Epithelial cell of esophagus (primary cell): ENCODE results near the gene MYADM.

Experiments used
- DNase-seq: peaks from one replicate; pipeline ENCODE4 v3.0.0; 2010; ENCODE audit warnings: low read depth
- H3K4me3 ChIP-seq: 2 replicates; pipeline ENCODE4 v1.5.1; 2011; ENCODE audit warnings: mild to moderate bottlenecking, low read length, control low read depth
- CTCF ChIP-seq: IDR thresholded peaks from 2 replicates; pipeline ENCODE4 v1.5.1; 2011; ENCODE audit warnings: low read depth, mild to moderate bottlenecking, low read length, control low read depth, inconsistent platforms; ENCODE audit not compliant: insufficient read depth; ENCODE audit errors: missing control alignments

The MYADM gene

GRCh38 chr19:53908106-53908934 lies 40.6 kb downstream of the MYADM start:
- H3K4me3 ChIP-seq = no peak overlapping the region
- TF ChIP-seq CTCF = no peak
- peak; percentile 35 for DNase-seq

DNA sequence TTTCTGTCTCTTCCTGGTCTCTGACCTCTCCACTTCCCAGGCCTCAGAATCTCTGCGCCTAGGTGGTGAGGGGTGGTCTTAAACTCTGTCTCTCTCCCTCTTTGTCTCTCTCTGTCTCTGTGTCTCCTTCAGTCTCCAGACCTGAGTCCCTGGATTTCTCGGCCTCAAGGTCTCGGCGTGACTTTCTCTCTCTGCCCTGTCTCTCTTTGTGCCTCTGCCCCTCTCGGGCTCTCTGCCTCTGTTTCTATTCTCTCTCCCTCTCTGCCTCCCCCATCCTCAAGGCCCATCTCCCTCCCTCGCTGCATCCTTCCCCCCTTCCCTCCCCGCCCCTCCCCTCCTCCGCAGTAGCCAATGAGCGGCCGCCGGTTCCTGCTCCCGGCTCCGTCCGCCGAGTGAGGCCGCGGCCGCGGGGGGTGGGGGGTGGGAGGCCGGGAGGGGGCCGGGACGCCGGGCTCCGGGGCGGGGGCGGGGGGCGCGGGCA lies 41.3 kb downstream of the MYADM start, which contains the start of gene CACNG7:
CACNG7 (plus strand) TSS at position 344 of the 481 bp plus-strand sequence. CDS start 3,554 bp downstream, outside the sequence.
- TF ChIP-seq CTCF = no peak
- no peak for DNase-seq

GRCh38 chr19:53909471-53910169 lies 41.9 kb downstream of the MYADM start:
- no peak for DNase-seq
- TF ChIP-seq CTCF = no peak
- no peak overlapping the region for H3K4me3 ChIP-seq

More for the DNA sequence above, 41.3 kb downstream of the MYADM start, which contains the start of gene CACNG7:
- no peak within 1 kb of the TSS for H3K4me3 ChIP-seq

- no peak overlapping the region for H3K4me3 ChIP-seq
- no peak for TF ChIP-seq CTCF
- DNase-seq = no peak
Observed at GRCh38 chr19:53910170-53910518, 42.5 kb downstream of the MYADM start.

DNA sequence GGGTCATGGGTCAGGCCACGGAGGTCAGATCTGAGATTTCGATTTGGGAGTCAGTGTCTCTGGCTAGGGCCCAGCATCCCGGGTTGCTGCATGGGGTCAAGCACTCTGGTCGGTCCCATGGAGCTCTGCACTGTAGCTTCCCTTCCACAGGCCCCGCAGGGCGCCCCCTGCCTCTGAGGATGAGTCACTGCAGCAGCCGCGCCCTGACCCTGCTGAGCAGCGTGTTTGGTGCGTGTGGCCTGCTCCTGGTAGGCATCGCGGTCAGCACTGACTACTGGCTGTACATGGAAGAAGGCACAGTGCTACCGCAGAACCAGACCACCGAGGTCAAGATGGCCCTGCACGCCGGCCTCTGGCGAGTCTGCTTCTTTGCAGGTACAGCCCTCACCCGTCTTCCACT lies 45.0 kb downstream of the MYADM start:
- H3K4me3 ChIP-seq = no peak overlapping the region
- TF ChIP-seq CTCF = no peak
- no peak for DNase-seq

DNA sequence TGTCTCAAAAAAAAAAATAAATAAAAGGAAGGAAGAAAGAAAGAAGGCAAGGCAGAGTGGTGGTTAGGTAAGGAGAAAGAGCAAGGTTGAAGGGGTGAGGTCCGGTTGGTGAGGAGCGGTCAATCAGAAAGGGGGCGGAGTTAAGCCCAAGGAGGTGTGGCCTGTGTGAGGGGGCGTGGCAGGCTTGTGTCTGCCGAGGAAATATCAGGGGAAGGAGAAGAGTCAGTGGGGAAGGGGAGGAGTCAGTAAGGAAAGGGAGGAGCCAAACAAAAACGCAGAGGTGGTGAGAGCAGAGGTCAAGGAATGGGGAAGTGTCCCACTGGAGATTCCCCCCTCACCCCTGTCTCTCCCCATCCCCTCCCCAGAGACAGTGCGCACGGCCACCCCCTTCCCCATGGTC lies 47.3 kb downstream of the MYADM start:
- H3K4me3 ChIP-seq = no peak overlapping the region
- DNase-seq = no peak
- no peak for TF ChIP-seq CTCF
